NCI-H526 (cell line): ENCODE data around the gene CUX1.
"Not testable (repeated sequence)": the region's sequence is repeated elsewhere in the genome, so short reads cannot be mapped to it uniquely, and the experiment has no call there.

Experiments used
- DNase-seq, 2 experiments: peaks; one replicate each; lab custom pipeline; 2025; lab: John Stamatoyannopoulos, UW

Gene CUX1

GRCh38 chr7:102146122-102146521 is 328.7 kb downstream of the CUX1 start:
- no peak for DNase-seq

- no peak for DNase-seq
Measured at GRCh38 chr7:102147008-102147407, 329.6 kb downstream of the CUX1 start.

GRCh38 chr7:102148799-102149198 is 331.4 kb downstream of the CUX1 start:
- DNase-seq, result no peak

GRCh38 chr7:102149416-102149815 is 332.0 kb downstream of the CUX1 start:
- no peak for DNase-seq

- peak; percentile 52 to 60 for DNase-seq
Measured at GRCh38 chr7:102150266-102150665, 332.8 kb downstream of the CUX1 start.

DNA sequence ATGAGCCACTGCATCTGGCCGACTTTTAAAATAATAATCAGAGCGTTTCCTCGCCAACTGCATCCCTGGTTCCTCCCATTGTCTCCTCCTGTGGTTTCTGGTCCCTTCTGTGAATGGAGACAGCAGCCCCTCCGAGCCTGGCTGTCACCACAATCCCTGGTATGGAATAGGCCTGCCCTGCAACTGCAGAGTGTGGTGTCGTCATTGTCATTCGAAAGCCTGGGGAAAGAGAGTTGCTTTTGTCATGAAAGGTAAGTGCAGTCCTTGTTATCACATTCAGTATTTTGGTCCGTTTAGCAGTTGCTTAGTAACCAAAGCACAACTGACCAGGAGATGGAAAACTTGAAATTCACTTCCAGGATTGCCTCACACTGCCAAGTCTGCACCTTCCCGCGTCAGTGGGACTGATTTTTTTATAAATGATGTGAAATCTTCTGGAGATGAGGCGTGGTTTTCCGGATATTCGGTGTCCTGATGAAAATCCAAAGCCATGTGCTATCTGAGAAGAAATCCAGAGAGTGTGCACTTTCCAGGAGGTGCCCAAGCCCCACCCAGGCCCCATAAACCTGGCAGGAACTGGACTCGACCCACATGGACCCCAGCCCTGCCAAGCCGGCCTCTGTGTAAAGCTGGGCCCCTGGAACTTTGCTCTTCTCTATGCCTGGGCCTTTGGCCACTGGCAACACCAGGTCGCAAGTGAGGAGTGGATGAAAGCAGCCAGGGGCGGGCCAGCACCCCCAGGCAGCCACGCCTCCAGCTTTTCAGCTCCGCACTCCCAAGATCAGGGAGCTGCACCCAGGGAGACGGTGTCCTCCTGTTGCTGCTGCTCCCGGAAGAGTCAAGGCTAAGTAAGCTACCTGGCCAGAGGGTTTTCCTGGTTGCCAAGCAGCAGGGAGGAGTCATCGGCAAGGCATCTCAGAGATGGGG is 335.5 kb downstream of the CUX1 start:
- no peak for DNase-seq

- DNase-seq, result no peak
Measured at GRCh38 chr7:102153599-102153946, 336.1 kb downstream of the CUX1 start.

- no peak for DNase-seq
Measured at GRCh38 chr7:102154425-102154824, 337.0 kb downstream of the CUX1 start.

- no peak for DNase-seq
Measured at GRCh38 chr7:102155821-102156441, 338.5 kb downstream of the CUX1 start.

GRCh38 chr7:102156867-102157266 is 339.4 kb downstream of the CUX1 start:
- no peak for DNase-seq

- no peak for DNase-seq
Measured at GRCh38 chr7:102165136-102165535, 347.7 kb downstream of the CUX1 start.

GRCh38 chr7:102167254-102167653 is 349.8 kb downstream of the CUX1 start:
- DNase-seq, result no peak

DNA sequence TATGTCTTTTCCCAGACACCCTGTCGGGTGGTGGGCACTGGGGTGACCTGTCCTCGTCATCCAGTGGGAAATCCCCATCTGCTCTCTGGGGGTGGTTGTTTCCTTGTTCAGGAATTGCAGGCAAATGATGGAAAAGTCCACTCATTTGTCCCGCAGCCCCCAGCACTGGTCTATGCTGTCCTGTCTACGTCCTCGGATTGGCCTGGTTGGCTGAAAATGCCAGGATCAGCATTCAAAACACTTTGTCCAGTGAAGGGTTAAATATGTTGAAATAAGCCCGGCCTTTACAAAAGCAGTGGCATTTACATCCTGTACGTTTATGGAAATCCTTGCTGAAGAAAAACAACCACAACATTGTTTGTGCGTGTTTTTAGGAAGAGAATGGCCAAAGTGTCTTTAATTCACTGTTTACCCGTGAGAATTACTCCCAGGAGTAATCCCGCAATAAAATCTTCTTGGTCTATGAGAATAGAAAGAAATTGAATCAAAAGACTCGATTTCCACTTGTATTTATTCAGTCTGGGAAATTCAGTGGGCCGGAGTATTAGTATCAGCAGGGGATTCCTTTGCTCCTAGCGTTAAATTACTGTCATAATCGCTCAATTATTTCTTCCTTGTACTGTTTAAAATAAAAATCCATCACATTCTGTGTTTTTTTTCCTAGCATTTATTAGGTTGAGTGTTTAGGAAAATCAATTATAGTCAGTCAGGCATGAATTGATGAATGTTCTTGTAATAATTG is 352.4 kb downstream of the CUX1 start:
- DNase-seq, result peak; percentile 77 to 84

DNA sequence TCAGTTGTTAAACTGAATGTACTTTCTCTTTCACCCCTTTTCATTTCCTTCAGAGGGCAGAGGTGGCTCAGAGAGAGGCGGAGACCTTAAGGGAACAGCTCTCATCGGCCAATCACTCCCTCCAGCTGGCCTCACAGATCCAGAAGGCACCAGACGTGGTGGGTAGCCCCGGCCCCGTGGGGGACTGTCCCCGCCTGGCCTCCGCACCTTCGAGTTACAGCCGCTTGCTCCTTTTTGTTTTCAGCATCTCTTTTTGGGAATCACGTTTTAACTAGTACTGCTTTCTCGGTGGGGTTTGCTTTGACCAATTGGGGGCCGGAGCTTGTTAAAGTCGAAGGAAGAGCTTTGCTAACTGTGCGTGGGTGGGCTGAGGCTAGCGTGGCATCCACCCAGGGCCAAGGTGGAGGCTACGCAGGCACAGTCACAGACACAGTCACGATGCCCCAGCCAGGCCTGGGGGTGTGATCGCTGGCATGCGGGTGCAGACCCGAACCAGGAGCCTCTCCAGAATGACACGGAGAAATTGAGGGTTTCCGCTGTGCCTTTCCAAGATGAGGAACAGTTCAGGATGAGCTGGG is 353.1 kb downstream of the CUX1 start:
- peak; percentile 27 to 66 for DNase-seq

GRCh38 chr7:102173669-102174068 is 356.2 kb downstream of the CUX1 start:
- DNase-seq, result no peak

DNA sequence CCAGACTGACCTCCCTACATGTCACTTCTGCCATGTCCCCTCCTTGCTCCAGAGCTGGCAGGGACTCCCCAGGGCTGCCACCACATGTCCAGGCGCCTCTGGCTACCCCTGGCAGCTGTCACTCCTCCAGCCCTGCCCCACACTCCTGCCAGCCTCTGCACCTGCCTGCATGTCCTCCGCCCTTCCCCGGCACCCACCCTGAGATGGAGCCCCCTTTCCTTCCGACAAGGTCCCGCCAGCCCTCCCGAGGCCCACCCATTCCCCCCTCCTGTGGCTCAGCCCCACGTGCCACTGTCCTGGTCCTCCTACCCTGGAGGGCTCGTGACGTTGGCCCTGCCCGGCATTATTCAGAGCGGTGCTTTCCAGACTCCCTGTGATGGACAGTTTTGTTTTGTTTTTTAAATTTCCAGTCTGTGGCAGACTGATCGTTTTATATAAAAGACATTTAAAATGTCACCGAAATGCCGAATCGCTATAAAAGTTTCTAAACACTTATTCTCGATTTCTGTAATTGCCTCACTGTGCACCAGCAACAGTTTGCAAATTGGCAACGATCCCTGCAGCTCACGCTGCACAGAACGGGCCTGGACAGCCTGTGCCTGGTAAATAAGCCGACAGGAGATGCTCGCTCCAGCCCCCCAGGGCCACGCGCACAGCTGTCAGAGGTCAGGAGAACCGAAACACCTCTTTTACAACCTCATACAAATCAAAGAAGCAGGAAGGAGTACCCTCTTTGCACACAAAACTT is 358.2 kb downstream of the CUX1 start:
- DNase-seq, result no peak

GRCh38 chr7:102178410-102178809 is 361.0 kb downstream of the CUX1 start:
- DNase-seq, result no peak

DNA sequence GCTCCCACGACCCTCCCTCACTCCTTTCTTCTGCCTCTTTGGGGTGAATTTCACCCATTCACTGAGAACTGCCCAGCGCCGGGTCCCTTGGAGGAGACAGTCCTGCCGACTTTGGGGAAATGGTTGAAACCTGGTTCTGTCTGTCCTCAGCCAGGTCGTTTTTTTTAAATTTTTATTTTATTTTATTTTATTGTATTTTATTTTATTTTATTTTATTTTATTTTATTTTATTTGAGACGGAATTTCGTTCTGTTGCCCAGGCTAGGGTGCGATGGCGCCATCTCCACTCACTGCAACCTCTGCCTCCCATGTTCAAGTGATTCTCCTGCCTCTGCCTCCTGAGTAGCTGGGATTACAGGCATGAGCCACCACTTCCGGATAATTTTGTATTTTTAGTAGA is 363.3 kb downstream of the CUX1 start:
- no peak for DNase-seq

- DNase-seq, result no peak
Measured at GRCh38 chr7:102181517-102181916, 364.1 kb downstream of the CUX1 start.

- DNase-seq, result no peak
Measured at GRCh38 chr7:102182016-102182415, 364.6 kb downstream of the CUX1 start.

- DNase-seq, result not testable (repeated sequence)
Measured at GRCh38 chr7:102183848-102184247, 366.4 kb downstream of the CUX1 start.

- no peak for DNase-seq
Measured at GRCh38 chr7:102184303-102184702, 366.9 kb downstream of the CUX1 start.
